ENCODE results near the gene TEAD4.

- TF ChIP-seq BHLHE40 (IDR thresholded peaks at IDR 0.05; ENCODE audit: borderline replicate concordance) (no peak), L3MBTL2 (conservative IDR thresholded peaks at IDR 0.05) (no peak), ZNF384 (IDR thresholded peaks at IDR 0.05) (no peak), TARDBP (IDR thresholded peaks at IDR 0.05) (no peak), FOXA1 (IDR thresholded peaks at IDR 0.05) (no peak), SP1 (IDR thresholded peaks at IDR 0.05) (no peak), HDGF (IDR thresholded peaks at IDR 0.05; ENCODE audit: borderline replicate concordance) (no peak), FOXM1 (IDR thresholded peaks at IDR 0.05; ENCODE audit: borderline replicate concordance) (no peak)
Measured at GRCh38 chr12:2997989-2998670, 38.9 kb downstream of the TEAD4 start.
